Measurements from ENCODE around the gene APRT.

APRT gene

GRCh38 chr16:88830258-88830657 lies 18.5 kb upstream of the APRT start:
- H2AFZ ChIP-seq (ENCODE audit: low read depth, low read length) = no peak overlapping the region
- no peaks in the 10 kb centered on the region for H3K9me3 ChIP-seq (ENCODE audit: insufficient read depth, low read length, severe bottlenecking)
- H3K27me3 ChIP-seq (ENCODE audit: insufficient read depth, low read length, poor library complexity) = no peaks in the 10 kb centered on the region
- no peak overlapping the region for H3K9ac ChIP-seq (ENCODE audit: low read depth, low read length)
- DNase-seq (no peak), ATAC-seq (ENCODE audit: insufficient read depth, low read depth) (no peak)
- no peaks in the 10 kb centered on the region for H3K79me2 ChIP-seq (ENCODE audit: insufficient read depth, low read length)
- TF ChIP-seq EZH2 (IDR thresholded peaks at IDR 0.05; ENCODE audit: borderline replicate concordance, low read depth, low read length, severe bottlenecking) (no peak), CTCF (IDR thresholded peaks at IDR 0.05; ENCODE audit: borderline replicate concordance, extremely low read depth, low read length, poor library complexity, severe bottlenecking) (no peak)
- no peaks in the 10 kb centered on the region for H4K20me1 ChIP-seq (ENCODE audit: insufficient read depth, low read length)
- no peaks in the 10 kb centered on the region for H3K4me1 ChIP-seq (ENCODE audit: insufficient read depth, low read length)
- no peak overlapping the region for H3K27ac ChIP-seq (ENCODE audit: low read length)
- H3K36me3 ChIP-seq (ENCODE audit: insufficient read depth, low read length) = peaks cover 5% of the 10 kb centered on the region; the same call in 1 of the 2 replicates
- no peak overlapping the region for H3K4me3 ChIP-seq (ENCODE audit: low read depth in 1 of 2, low read length in 2 of 2)
- H3K4me2 ChIP-seq (ENCODE audit: insufficient read depth, low read length) = no peak overlapping the region

GRCh38 chr16:88828711-88829110 lies 17.0 kb upstream of the APRT start:
- H4K20me1 ChIP-seq (ENCODE audit: insufficient read depth, low read length) = no peaks in the 10 kb centered on the region
- no peak overlapping the region for H3K4me2 ChIP-seq (ENCODE audit: insufficient read depth, low read length)
- DNase-seq (no peak), ATAC-seq (ENCODE audit: insufficient read depth, low read depth) (no peak)
- TF ChIP-seq EZH2 (IDR thresholded peaks at IDR 0.05; ENCODE audit: borderline replicate concordance, low read depth, low read length, severe bottlenecking) (no peak), CTCF (IDR thresholded peaks at IDR 0.05; ENCODE audit: borderline replicate concordance, extremely low read depth, low read length, poor library complexity, severe bottlenecking) (no peak)
- H3K4me1 ChIP-seq (ENCODE audit: insufficient read depth, low read length) = no peaks in the 10 kb centered on the region
- H3K36me3 ChIP-seq (ENCODE audit: insufficient read depth, low read length) = no peaks in the 10 kb centered on the region; the same call in 1 of the 2 replicates
- H2AFZ ChIP-seq (ENCODE audit: low read depth, low read length) = no peak overlapping the region
- no peak overlapping the region for H3K4me3 ChIP-seq (ENCODE audit: low read depth in 1 of 2, low read length in 2 of 2)
- H3K27me3 ChIP-seq (ENCODE audit: insufficient read depth, low read length, poor library complexity) = no peaks in the 10 kb centered on the region
- no peaks in the 10 kb centered on the region for H3K9me3 ChIP-seq (ENCODE audit: insufficient read depth, low read length, severe bottlenecking)
- no peaks in the 10 kb centered on the region for H3K79me2 ChIP-seq (ENCODE audit: insufficient read depth, low read length)
- no peak overlapping the region for H3K27ac ChIP-seq (ENCODE audit: low read length)
- no peak overlapping the region for H3K9ac ChIP-seq (ENCODE audit: low read depth, low read length)

- no peaks in the 10 kb centered on the region; the same call in 1 of the 2 replicates for H3K36me3 ChIP-seq (ENCODE audit: insufficient read depth, low read length)
- DNase-seq (no peak), ATAC-seq (ENCODE audit: insufficient read depth, low read depth) (no peak)
- H3K27ac ChIP-seq (ENCODE audit: low read length) = no peak overlapping the region
- no peak overlapping the region for H3K4me3 ChIP-seq (ENCODE audit: low read depth in 1 of 2, low read length in 2 of 2)
- H3K9ac ChIP-seq (ENCODE audit: low read depth, low read length) = no peak overlapping the region
- H3K4me1 ChIP-seq (ENCODE audit: insufficient read depth, low read length) = no peaks in the 10 kb centered on the region
- TF ChIP-seq EZH2 (IDR thresholded peaks at IDR 0.05; ENCODE audit: borderline replicate concordance, low read depth, low read length, severe bottlenecking) (no peak), CTCF (IDR thresholded peaks at IDR 0.05; ENCODE audit: borderline replicate concordance, extremely low read depth, low read length, poor library complexity, severe bottlenecking) (no peak)
- H3K9me3 ChIP-seq (ENCODE audit: insufficient read depth, low read length, severe bottlenecking) = no peaks in the 10 kb centered on the region
- H4K20me1 ChIP-seq (ENCODE audit: insufficient read depth, low read length) = no peaks in the 10 kb centered on the region
- H2AFZ ChIP-seq (ENCODE audit: low read depth, low read length) = no peak overlapping the region
- no peaks in the 10 kb centered on the region for H3K27me3 ChIP-seq (ENCODE audit: insufficient read depth, low read length, poor library complexity)
- H3K4me2 ChIP-seq (ENCODE audit: insufficient read depth, low read length) = no peak overlapping the region
- H3K79me2 ChIP-seq (ENCODE audit: insufficient read depth, low read length) = no peaks in the 10 kb centered on the region
Measured at GRCh38 chr16:88827727-88828126, 16.0 kb upstream of the APRT start.
